Subcutaneous adipose tissue (tissue), 4 donors: ENCODE data around the gene LCN1. TPM values are rescaled to one million over a fixed set of nuclear protein-coding genes. Genes with fewer than 3 reads are reported as not detected.

Source experiments
- CTCF ChIP-seq: fragments of 450-650 bp; IDR thresholded peaks from one replicate; pipeline ENCODE4 v1.5.1; 2016; ENCODE audit warnings: low read depth, mild to moderate bottlenecking, control low read depth, antibody characterized with exemption, moderate library complexity
- total RNA-seq, 4 donors: library from RNA; depleted of rRNA; stranded (reverse); fragments of >200 nt; gene quantifications; one replicate each; pipeline ENCODE4 v1.1.0, GENCODE V29; 2016

Gene LCN1
- total RNA-seq, 4 donors from 2014 or later: not detected

GRCh38 chr9:135550344-135550918 lies 29.2 kb downstream of the LCN1 start:
- TF ChIP-seq CTCF: no peak

GRCh38 chr9:135551031-135551430 lies 29.8 kb downstream of the LCN1 start:
- TF ChIP-seq CTCF: no peak

- no peak for TF ChIP-seq CTCF
Observed at GRCh38 chr9:135551456-135551855, 30.2 kb downstream of the LCN1 start.

GRCh38 chr9:135552021-135552697 lies 30.9 kb downstream of the LCN1 start:
- TF ChIP-seq CTCF: no peak

- TF ChIP-seq CTCF: no peak
Observed at GRCh38 chr9:135552698-135553171, 31.5 kb downstream of the LCN1 start.

- TF ChIP-seq CTCF: no peak
Observed at GRCh38 chr9:135554718-135555117, 33.5 kb downstream of the LCN1 start.

- no peak for TF ChIP-seq CTCF
Observed at GRCh38 chr9:135555203-135555602, 34.0 kb downstream of the LCN1 start.
